A549 (cell line): ENCODE measurements around the gene SH3PXD2A. TPM values are rescaled to one million over a fixed set of nuclear protein-coding genes. Genes with fewer than 3 reads are reported as not detected.

Source experiments
- ATAC-seq, 2 experiments: fragments of 200-7000 bp in 1 of 2; fragments of >200 bp in 1 of 2; cut with Nextera tagmentation in 1 of 2; cut with Tn5 transposase in 1 of 2; 3 replicates each; pipeline versions ENCODE4 v1.8.0 to v1.9.1; 2018 to 2020; ENCODE audit warnings: mild to moderate bottlenecking in 1 of 2, moderate library complexity in 1 of 2
- CTCF ChIA-PET: fragments of 300-600 bp; sonication (Branson Sonifier 250); formaldehyde crosslinking; extraction: SDS; loops from one replicate; lab custom pipeline; 2021; ENCODE audit warnings: antibody characterized with exemption, inconsistent platforms; lab: Yijun Ruan, JAX
- POLR2A ChIA-PET: fragments of 350-600 bp; formaldehyde crosslinking; extraction: SDS; loops from one replicate; lab custom pipeline; 2021; ENCODE audit warnings: antibody characterized with exemption, inconsistent platforms; lab: Yijun Ruan, JAX
- DNase-seq, 2 experiments: peaks; one replicate each; pipeline versions ENCODE4 v3.0.0 to v3.0.0-alpha.2; 2011 to 2016; ENCODE audit warnings: low read depth in 1 of 2, low spot score in 1 of 2
- FAIRE-seq: peaks from 2 replicates; lab custom pipeline; 2011; peaks lifted over from hg19 to GRCh38; lab: Jason Lieb, UNC
- H3K27ac ChIP-seq, 2 experiments: fragments of >200 bp; sonication (Bioruptor Twin); formaldehyde crosslinking; 3 replicates each; pipeline ENCODE4 v1.5.1; 2016 to 2017
- H3K4me1 ChIP-seq: fragments of >200 bp; sonication (Bioruptor Twin); formaldehyde crosslinking; 3 replicates; pipeline ENCODE4 v1.6.1; 2016
- H3K4me2 ChIP-seq: fragments of >200 bp; sonication (Bioruptor Twin); formaldehyde crosslinking; 3 replicates; pipeline ENCODE4 v1.6.1; 2016
- H3K4me3 ChIP-seq: fragments of >200 bp; sonication (Bioruptor Twin); formaldehyde crosslinking; 3 replicates; pipeline ENCODE4 v1.5.1; 2016
- H3K9me3 ChIP-seq: fragments of >200 bp; sonication (Bioruptor Twin); formaldehyde crosslinking; 3 replicates; pipeline ENCODE4 v1.6.1; 2016
- ATOH8 ChIP-seq: fragments of 250-450 bp; sonication (Bioruptor Pico); IDR thresholded peaks from 2 replicates; pipeline ENCODE4 v1.5.0; 2020; ENCODE audit warnings: low read depth, mild to moderate bottlenecking, moderate library complexity
- BHLHE40 ChIP-seq: IDR thresholded peaks from 2 replicates; pipeline ENCODE4 v1.6.1; 2012; ENCODE audit warnings: low read depth, low read length, inconsistent platforms
- CEBPB ChIP-seq, 2 experiments: fragments of >200 bp in 1 of 2; sonication (Bioruptor Twin) in 1 of 2; formaldehyde crosslinking in 1 of 2; IDR thresholded peaks; 2 replicates each; pipeline ENCODE4 v1.6.1; 2012 to 2016
- CTCF ChIP-seq: fragments of >200 bp; sonication (Bioruptor Twin); formaldehyde crosslinking; IDR thresholded peaks from 3 replicates; pipeline ENCODE4 v1.5.1; 2016
- EHMT2 ChIP-seq: fragments of 200-600 bp; sonication (generic); IDR thresholded peaks from 2 replicates; pipeline ENCODE4 v1.6.1; 2016; ENCODE audit warnings: antibody characterized with exemption, low read depth, mild to moderate bottlenecking, moderate library complexity
- HOXA7 ChIP-seq: fragments of 250-450 bp; sonication (Bioruptor Pico); IDR thresholded peaks from 2 replicates; pipeline ENCODE4 v1.5.0; 2020; ENCODE audit warnings: mild to moderate bottlenecking, moderate library complexity
- HOXB5 ChIP-seq: fragments of 250-450 bp; sonication (Bioruptor Pico); IDR thresholded peaks from 2 replicates; pipeline ENCODE4 v1.5.0; 2020; ENCODE audit warnings: mild to moderate bottlenecking, moderate library complexity
- KDM1A ChIP-seq: fragments of 200-600 bp; sonication (generic); IDR thresholded peaks from 2 replicates; pipeline ENCODE4 v1.6.1; 2016; ENCODE audit warnings: low read depth, mild to moderate bottlenecking
- KDM5A ChIP-seq: fragments of 200-600 bp; sonication (generic); IDR thresholded peaks from 2 replicates; pipeline ENCODE4 v1.6.1; 2016; ENCODE audit warnings: antibody characterized with exemption, mild to moderate bottlenecking
- MYC ChIP-seq: IDR thresholded peaks from 2 replicates; pipeline ENCODE4 v1.6.1; 2012; ENCODE audit warnings: mild to moderate bottlenecking, inconsistent platforms, low read length, improper control_type of control experiment, borderline replicate concordance
- NFE2L2 ChIP-seq: fragments of 150-350 bp; conservative IDR thresholded peaks from 2 replicates; pipeline ENCODE4 v1.6.1; 2014; ENCODE audit warnings: low read length
- RCOR1 ChIP-seq: fragments of 150-350 bp; IDR thresholded peaks from 2 replicates; pipeline ENCODE4 v1.6.1; 2014; ENCODE audit warnings: antibody characterized with exemption, low read length, low read depth
- REST ChIP-seq: fragments of 200-600 bp; sonication (generic); IDR thresholded peaks from 2 replicates; pipeline ENCODE4 v1.6.1; 2016; ENCODE audit warnings: antibody characterized with exemption, mild to moderate bottlenecking, moderate library complexity
- RFX5 ChIP-seq: fragments of 450-650 bp; IDR thresholded peaks from 2 replicates; pipeline ENCODE4 v1.7.1; 2014; ENCODE audit warnings: antibody characterized with exemption, mild to moderate bottlenecking, moderate library complexity
- RNF2 ChIP-seq: fragments of 200-600 bp; sonication (generic); IDR thresholded peaks from 2 replicates; pipeline ENCODE4 v1.6.1; 2016; ENCODE audit warnings: low read depth, mild to moderate bottlenecking, antibody characterized with exemption, moderate library complexity, borderline replicate concordance
- SMC3 ChIP-seq: fragments of >200 bp; sonication (Bioruptor Twin); formaldehyde crosslinking; IDR thresholded peaks from 3 replicates; pipeline ENCODE4 v1.6.1; 2018; ENCODE audit warnings: inconsistent platforms
- SREBF2 ChIP-seq: fragments of 450-650 bp; IDR thresholded peaks from 2 replicates; pipeline ENCODE4 v1.6.1; 2014; ENCODE audit warnings: mild to moderate bottlenecking, moderate library complexity
- TFCP2L1 ChIP-seq: fragments of 250-450 bp; sonication (Bioruptor Pico); IDR thresholded peaks from 2 replicates; pipeline ENCODE4 v1.5.0; 2021; ENCODE audit warnings: mild to moderate bottlenecking
- ZC3H11A ChIP-seq: fragments of 450-650 bp; IDR thresholded peaks from 2 replicates; pipeline ENCODE4 v1.6.1; 2014; ENCODE audit warnings: antibody characterized with exemption, mild to moderate bottlenecking
- WGBS: methylation state at CpG from one replicate; pipeline ENCODE4 v1.1.6; 2017; ENCODE audit errors: missing lambda C conversion rate; 5-methylcytosine and 5-hydroxymethylcytosine counted together
- polyA plus RNA-seq, 4 experiments: library from polyadenylated mRNA; depleted of rRNA in 3 of 4; stranded (reverse); fragments of >200 nt; fragmentation: RNase III in 1 of 4; extraction: RNeasy Plus Mini Kit Qiagen cat#74134 plus additional on column Dnase treatment in 1 of 4; gene quantifications; 2 replicates in 3 of 4; 3 replicates in 1 of 4; pipeline ENCODE4 v1.2.3, GENCODE V29; 2011 to 2017

The SH3PXD2A gene
- polyA plus RNA-seq, 2 of the 4 experiments (the other 2 are of a cell fraction), result 2.4 to 3.9 TPM

- CTCF ChIA-PET, result interaction anchor here (1.0 to 1.7 kb wide), 4 partner anchors 10 to 60 kb away, joined by 3 to 7 read pairs (median 3); no protein-coding TSS in a partner anchor
- Histone ChIP-seq H3K4me3 (no peak overlapping the region), H3K4me2 (no peak overlapping the region), H3K4me1 (peaks cover 50% of the 10 kb centered on the region), H3K9me3 (no peaks in the 10 kb centered on the region), H3K27ac (no peak overlapping the region)
- ATAC-seq (no peak), FAIRE-seq (no peak), DNase-seq (no peak)
- no peak for TF ChIP-seq ATOH8 (CRISPR knock-in tag)
- no peak for TF ChIP-seq RNF2
- no peak for TF ChIP-seq SMC3
- no peak for TF ChIP-seq REST
- no peak for TF ChIP-seq NFE2L2
- TF ChIP-seq CEBPB (IDR thresholded peaks at IDR 0.05), result no peak
- TF ChIP-seq KDM1A, result no peak
- no peak for TF ChIP-seq RFX5
- no peak for TF ChIP-seq KDM5A
- 86% methylated on average over 7 of the region's 7 CpGs for WGBS
- POLR2A ChIA-PET, result no interaction called here
Observed at GRCh38 chr10:103798511-103798910, 56.9 kb downstream of the SH3PXD2A start.

GRCh38 chr10:103797857-103798256 is 57.5 kb downstream of the SH3PXD2A start:
- Histone ChIP-seq H3K4me2 (no peak overlapping the region), H3K4me3 (no peak overlapping the region), H3K27ac (no peak overlapping the region; a peak in 1 of 6 replicates), H3K4me1 (peaks cover 57% of the 10 kb centered on the region), H3K9me3 (no peaks in the 10 kb centered on the region)
- DNase-seq (no peak), ATAC-seq (no peak), FAIRE-seq (no peak)
- 96% methylated on average over 12 of the region's 12 CpGs for WGBS
- TF ChIP-seq HOXA7 (CRISPR knock-in tag) (no peak), CTCF (no peak)
- POLR2A ChIA-PET, result no interaction called here
- CTCF ChIA-PET, result interaction anchor here (1.0 to 1.7 kb wide), 3 partner anchors 9 to 84 kb away, joined by 3 read pairs; no protein-coding TSS in a partner anchor

GRCh38 chr10:103795634-103796270 is 59.6 kb downstream of the SH3PXD2A start:
- H3K27ac ChIP-seq, result peak overlapping the region in 1 of 2 experiments; percentile 86; a peak in 5 of 6 replicates
- CTCF ChIA-PET, result interaction anchor here (0.9 to 1.3 kb wide), 3 partner anchors 20 to 83 kb away, joined by 3 to 4 read pairs (median 3); no protein-coding TSS in a partner anchor
- H3K4me2 ChIP-seq, result no peak overlapping the region
- peaks cover 60% of the 10 kb centered on the region for H3K4me1 ChIP-seq
- no peak for TF ChIP-seq SREBF2
- TF ChIP-seq CEBPB (IDR thresholded peaks at IDR 0.05), result no peak
- TF ChIP-seq HOXB5 (CRISPR knock-in tag), result no peak
- no peak for TF ChIP-seq MYC
- TF ChIP-seq RCOR1, result no peak
- no peak for TF ChIP-seq BHLHE40
- TF ChIP-seq CTCF, result no peak
- no peak for TF ChIP-seq TFCP2L1 (CRISPR knock-in tag)
- TF ChIP-seq ZC3H11A, result no peak
- no peak for TF ChIP-seq EHMT2
- TF ChIP-seq, all 56 proteins: peak for 0
- POLR2A ChIA-PET, result no interaction called here
- H3K9me3 ChIP-seq, result no peaks in the 10 kb centered on the region
- FAIRE-seq (no peak), ATAC-seq (no peak), DNase-seq (no peak)
- 86% methylated on average over 4 of the region's 4 CpGs for WGBS
- H3K4me3 ChIP-seq, result no peak overlapping the region
